HTR-8/SVneo (cell line): ENCODE measurements around the gene BRAT1.

Experiments used
- DNase-seq: peaks from one replicate; pipeline ENCODE4 v3.0.0; 2011; ENCODE audit warnings: low spot score, mixed read lengths; ENCODE audit not compliant: insufficient read length
- FAIRE-seq: peaks from 2 replicates; lab custom pipeline; 2011; peaks lifted over from hg19 to GRCh38; lab: Jason Lieb, UNC

BRAT1 gene

DNA sequence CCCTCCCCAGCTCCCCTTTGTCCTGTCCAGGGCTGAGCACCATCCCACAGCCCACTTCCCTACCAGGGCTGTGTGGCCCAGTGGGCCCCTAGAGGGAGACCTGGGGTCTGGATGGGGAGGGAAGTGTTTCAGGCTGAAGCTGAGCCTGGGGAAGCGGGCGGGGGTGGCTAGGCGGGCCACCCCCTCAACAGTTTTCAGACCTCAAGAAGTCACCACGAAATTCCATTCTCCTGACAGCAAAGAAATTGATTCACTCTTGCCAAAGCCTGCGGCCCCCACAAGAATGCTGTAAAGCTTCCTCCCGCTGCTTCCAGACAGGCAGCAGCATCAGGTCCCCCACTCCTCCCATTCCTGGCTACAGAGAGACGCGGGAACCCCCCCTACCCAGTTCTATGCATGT is 38.3 kb downstream of the BRAT1 start:
- FAIRE-seq (peak; percentile 96), DNase-seq (peak; percentile 95)

DNA sequence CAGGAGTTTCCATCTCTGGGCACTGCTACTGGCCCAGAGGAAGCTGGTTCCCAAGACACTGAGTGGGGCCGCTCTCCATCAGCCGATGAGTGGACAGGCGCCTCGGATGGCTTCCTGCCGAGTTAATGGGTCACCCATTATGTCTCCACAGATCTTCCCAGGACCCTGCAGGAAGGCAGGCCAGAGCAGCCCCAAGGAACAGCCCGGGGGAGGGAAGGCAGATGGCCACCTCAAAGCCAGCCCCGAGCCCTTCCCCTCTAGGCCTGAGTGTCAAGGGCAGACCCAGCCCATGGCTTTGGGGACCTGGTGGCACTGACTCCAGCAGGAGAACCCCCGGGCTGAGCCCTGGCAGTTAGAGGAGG is 39.1 kb downstream of the BRAT1 start:
- no peak for DNase-seq
- FAIRE-seq, result peak; percentile 33

DNA sequence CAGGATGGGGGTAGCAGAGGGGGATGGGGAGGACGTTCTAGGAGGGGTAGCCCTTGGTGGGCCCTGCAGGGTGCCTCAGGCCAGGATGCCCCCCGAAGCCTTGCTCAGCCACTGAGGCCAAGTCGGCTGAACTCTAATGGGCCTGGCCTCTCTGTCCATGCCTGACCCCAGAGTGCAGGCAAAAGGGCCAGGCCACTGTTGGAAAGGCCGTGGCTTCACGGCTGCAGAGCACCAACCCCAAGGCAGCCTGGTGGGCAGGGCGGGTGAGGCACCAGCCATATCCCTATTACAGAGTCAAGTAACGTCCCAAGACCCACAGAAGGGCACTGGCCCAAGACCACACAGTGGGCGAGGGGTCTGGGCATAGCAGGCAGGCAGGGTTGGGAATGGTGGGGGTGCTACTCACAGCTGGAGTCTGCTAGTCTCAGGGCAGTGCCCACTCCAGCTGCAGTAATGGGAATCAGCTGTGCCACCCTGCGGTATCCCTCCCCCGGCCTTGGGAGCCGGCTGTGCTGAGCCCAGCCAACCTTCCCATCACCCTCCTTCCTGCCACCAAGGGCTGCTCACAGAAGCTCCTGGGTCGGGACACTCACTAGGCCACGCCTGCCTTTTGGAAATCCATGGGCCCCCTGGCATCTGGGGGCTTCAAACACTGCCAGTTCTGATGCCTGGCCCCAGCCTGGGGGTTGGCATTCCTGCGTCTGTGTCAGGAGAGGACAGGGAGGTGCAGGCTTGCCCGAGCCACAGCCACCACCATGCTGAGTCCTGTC is 39.7 kb downstream of the BRAT1 start:
- FAIRE-seq (no peak), DNase-seq (no peak)

DNA sequence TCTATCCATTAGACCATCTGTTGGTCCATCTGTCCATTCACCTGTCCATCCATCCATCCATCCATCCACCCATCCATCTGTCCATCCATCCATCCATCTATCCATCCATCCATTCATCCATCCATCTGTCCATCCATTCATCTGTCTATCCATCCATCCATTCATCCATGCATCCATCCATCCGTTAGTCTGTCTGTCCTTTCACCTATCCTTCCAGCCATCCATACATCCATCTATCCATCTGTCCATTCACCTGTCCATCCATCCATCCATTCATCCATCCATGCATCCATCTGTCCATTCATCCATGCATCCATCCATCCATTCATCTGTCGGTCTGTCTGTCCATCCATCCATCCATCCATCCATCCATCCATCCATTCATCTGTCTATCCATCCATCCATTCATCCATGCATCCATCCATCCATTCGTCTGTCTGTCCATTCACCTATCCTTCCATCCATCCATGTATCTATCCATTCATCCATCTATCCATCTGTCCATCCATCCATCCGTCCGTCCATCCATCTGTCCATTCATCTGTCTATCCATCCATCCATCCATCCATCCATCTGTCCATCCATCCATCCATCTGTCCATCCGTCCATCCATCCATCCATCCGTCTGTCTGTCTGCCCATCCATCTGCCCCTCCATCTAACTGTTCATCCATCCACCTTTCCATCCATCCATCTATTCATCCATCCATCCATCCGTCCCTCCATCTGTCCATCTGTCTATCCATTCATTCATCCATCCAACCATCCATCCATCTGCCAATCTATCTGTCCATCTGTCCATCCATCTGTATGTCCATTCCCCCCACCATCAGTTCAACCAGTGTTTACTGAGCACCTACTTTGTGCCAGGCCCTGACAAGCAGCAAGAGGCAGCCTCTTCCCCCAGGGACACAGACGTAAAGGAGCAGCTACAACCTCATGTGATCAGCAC is 40.6 kb downstream of the BRAT1 start:
- peak; percentile 99 for FAIRE-seq

DNA sequence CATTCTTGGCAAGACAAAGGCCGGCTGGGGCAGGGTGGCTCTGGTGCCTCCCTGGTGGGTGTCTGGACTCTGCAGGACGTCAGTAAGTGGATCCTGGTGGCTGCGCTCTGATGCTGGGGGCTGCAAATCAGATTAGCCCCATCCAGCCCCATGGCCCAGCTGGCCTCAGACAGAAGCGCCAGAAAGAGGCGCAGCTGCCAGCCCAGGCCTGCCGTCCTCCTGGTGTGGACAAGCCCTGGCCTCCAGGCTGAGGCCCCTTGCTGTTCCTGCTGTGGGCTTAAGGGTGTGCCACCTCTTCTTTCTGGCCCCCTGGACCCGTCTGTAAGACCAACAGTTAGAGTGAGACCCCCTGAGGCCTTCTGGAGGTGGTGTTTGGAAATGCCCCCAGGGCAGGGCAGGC is 41.6 kb downstream of the BRAT1 start:
- FAIRE-seq (no peak), DNase-seq (no peak)

More for the DNA sequence above, 40.6 kb downstream of the BRAT1 start:
- DNase-seq, result no peak

DNA sequence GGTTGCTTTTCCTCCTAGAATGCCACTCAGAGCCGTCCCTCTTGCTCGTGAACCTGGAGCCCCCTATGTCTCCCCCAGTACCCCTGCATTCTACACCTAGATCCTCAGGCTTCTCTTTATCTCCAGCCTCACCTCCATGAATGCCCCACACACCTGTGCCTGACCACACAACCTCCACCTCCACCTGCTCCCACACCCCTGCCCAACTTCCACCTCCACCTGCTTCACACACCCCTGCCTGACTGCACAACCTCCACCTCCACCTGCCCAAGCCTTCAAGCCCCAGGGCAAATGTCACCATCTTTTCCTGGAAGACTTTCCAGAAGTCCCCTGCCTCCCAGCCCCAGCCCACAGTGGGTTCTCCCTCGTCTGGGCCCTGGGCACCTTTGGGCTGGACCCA is 42.6 kb downstream of the BRAT1 start:
- DNase-seq, result no peak
- FAIRE-seq, result peak; percentile 31

DNA sequence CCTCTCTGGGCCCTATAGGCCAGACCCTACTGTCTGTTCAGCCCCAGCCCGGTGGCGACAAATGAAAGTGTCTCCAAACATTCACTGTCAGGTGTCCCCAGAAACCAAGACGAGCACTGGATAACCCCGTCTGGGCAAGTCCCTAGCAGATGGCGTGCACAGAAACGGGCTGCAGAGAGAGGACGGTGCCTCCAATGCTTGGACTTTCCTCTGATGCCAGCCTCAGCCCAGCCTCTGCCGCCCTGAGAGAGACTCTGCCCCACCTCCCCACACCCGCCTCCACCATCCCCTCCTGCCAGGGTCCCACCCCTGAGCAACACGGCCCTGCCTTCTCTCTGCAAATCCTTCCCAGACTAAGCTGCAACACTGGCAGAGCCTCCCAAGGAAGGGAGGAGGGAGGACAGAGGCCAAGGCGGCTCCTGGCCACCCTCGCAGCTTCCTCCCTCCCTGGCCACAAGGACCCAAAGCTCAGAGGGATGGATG is 43.1 kb downstream of the BRAT1 start:
- peak; percentile 48 for FAIRE-seq

DNA sequence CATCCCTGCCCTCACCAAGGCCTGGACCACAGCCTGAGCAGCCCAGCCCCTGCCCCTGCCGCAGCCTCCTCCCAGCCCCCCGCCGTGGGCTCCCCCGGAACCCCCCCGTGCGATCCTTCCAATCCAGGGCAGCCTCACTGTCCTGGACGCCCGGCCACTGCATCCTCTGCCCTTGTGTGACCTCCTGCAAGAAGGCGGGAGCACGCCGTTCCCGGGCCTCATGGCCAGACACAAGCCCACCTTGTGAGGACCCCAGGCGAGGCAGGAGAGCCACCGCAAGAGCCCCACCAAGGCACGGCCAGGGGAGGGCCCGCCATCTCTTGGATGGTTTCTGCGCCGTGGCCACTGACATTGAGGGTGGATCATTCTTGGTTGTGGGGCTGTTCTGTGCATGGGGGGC is 43.6 kb downstream of the BRAT1 start:
- FAIRE-seq (no peak), DNase-seq (no peak)

More for the DNA sequence above, 43.1 kb downstream of the BRAT1 start:
- DNase-seq, result no peak

DNA sequence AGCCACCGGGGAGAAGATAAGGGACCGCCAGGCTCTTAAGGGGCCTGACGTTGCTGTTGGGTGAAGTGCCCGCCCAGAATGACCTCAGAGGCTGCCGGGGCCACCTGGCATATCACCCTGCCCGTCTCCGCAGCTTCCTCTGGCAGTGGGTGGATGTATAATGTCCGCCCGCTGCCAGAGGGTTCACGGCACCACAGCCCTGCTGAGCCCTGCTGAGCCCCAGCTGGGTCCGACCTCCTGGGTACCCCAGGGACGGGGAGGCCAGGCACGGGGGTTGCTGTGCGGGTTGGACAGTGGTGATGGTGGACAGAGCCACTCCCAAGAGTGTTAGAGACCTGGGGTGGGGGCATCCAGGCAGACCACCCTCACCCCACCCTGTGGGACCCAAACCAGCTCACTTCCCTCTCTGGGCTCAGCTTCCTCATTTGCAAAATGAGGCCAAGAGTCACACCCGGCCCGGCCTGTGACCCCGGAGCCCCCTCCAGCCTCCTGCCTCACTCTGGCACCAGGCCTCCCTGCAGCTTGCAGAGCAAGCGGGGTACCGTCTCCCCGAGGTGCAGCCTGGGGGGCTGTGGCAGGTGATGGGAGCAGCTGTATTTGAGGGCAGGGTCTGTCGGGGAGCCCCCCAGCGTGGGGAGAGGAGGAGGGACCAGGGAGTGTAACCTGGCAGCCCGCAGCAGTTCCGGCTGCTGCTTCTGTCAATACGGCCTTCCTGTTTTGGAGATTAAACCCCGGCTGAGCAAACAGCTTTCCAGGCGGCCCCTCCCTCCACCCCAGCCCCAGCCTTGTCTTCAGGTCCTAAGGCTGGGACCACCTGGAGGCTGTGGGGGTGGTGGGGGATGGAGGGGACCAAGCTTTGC is 44.2 kb downstream of the BRAT1 start:
- FAIRE-seq, result no peak
- DNase-seq, result no peak

DNA sequence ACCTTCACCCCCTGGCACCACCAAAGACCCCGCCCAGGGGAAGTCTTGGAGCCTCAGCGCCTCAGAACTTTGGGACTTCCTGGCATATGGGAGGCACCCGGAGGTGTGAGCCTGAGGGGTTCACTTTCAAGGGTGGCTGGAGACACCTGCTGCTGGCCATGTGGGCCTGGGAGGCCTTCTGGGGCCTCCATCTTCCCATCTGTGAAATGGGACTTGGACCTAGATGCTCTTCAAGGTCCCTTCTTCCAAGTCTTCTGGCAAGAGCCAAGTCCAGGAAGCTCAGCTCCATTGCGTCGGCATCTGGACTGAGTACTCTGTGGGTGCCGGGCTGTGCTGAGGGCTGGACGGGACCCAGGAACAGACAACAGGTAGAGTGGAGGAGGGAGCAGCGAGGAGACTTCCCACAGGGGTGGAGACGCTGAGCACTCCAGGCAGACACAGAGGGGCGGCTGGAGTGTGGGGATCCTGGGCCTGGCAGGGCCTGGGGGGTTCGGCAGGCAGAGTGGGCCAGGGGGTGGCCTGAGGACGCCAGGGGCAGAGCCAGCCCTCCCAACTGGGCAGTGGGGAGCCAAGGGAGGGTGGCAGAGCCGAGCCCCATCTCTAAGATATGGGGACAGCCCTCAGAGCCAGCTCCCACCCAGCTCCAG is 45.1 kb downstream of the BRAT1 start:
- FAIRE-seq (no peak), DNase-seq (no peak)

DNA sequence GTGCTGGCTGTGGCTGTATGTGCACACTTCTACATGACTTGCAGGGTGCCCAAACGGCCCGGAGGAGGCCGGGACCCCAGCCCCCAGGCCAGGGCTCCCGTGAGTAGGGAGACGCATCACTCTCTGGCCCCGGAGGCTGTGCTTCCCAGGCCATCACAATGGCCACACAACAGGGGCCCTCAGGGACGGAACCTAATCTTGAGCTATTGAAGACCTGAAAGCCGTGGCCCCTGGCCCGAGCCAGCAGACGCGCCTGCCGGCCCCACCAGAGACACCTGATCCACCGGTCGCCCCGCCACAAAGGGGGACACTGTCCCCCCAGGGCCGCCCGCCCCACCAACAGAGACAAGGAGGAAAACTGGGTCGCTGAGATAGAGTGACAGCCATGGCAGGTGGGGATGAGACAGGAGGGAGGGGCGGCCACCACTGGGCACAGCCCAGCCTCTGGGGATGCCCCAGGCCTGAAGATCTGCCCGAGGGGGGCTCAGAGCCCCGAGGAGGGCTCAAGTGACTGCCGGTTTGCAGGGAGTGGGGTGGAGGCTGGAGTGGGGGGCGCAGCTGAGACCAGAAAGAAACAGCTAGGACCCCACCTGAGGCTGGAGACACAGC is 45.9 kb downstream of the BRAT1 start:
- no peak for FAIRE-seq
- no peak for DNase-seq

DNA sequence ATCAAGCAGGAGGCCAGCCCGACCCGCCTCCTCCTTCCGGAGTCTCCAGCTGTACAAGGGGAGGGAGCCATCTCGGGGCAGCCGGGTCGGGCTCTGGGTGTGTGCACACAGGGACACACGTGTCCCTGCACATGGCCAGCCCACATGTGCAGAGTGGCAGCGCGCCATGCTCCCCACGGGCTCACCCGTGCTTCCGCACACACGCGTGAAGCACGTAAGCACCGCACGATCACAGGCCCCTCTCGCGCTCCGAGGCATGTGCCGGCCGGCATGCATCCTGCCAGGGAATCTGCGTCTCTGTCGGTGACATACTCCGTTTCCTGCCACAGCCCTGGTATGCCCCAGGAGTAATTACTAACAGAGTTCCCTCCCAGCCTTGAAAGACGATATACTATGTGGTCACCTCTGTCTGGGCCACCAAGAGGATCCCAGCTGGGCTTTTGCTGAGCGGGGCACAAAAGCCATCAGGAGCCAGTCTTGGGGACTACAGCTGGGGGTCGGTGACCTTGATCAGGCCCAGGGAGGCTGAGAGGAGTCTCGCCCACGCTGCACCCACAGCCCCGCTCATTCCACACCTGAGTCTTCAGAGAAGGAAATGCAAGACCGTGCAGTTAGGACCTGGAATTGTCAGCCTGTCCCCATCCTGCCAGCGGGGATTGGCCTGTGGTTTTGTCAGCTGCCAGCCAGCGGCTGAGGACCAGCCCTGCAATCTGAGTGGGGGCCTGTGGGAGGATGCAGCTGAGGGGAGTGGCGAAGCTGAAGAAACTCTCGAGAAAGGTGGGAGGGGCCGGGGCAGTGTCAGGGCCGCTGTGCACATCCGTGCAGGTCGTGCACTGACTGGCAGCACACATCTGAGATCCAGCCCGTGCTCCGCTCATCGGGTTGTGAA is 46.8 kb downstream of the BRAT1 start:
- DNase-seq, result no peak
- peak; percentile 73 for FAIRE-seq

DNA sequence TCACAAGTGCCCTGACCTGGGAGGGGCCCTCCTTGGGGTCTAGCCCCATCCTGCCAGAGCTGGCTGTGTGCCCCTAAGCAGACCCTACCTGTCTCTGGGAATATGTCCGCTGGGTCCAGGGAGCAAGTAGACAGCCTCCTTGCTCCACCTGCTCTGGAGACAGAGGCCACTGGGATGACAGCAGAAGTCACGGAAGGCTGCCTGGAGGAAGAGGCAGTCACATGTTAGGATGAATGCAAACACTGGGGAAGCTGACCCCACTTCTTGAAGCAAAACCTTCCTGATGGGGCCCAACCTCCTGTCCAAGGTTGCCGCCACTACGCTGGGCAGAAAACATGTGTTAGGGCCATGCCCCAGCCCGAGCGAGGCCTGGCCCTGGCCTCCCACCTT is 47.4 kb downstream of the BRAT1 start:
- FAIRE-seq (no peak), DNase-seq (no peak)

DNA sequence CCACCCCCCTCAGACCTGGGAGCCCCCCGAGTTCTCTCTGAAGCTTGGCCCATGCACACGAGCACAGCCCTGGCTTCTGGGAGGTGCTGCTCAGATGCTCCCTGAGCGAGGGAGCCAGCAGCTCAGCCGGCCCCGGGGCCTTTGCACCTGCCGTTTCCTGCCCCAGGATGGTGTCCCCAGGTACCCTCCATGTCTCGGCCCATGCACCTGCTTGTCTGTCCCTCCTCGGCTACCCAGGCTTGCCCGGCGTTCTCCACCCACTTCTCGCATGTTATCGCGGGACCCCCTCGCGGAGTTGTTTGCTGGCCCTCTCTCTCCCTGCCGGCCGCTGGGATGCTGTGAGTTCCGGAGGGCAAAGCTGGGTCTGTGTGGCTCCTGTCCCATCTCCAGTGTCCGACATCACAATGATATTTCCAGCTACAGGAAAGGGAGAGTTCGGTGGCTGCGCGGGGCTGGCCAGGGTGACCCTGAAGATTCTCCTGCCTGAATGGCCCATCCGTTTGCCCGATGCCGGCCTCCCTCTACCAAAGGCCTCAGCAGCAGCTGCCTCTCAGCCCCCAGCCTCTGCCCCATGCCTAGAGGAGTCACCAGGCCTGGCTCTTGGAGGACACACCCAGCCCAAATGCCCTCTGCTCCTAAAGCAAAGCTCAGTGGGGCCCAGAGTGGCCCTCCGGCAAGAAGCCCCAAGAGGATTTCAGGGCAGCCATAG is 48.0 kb downstream of the BRAT1 start:
- FAIRE-seq (no peak), DNase-seq (no peak)

DNA sequence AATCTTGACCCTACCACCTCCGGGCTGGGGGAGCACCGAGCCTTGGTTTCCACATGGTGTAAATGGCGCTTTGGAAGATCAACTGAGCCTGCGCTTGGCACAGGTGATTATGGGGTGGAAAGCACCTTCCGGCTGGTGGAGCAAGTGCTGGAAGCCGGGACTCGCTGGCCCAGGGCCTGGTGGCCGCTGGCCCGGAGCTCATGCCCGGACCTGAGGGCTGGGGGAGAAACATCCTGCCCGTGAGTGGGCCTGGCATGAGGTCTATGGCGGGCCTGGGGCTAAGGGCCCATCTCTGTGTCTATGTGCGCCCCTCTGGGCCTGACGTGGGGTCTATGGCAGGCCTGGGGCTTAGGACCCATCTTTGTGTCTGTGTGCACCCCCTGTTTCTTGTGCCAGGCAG is 49.9 kb downstream of the BRAT1 start:
- no peak for DNase-seq

DNA sequence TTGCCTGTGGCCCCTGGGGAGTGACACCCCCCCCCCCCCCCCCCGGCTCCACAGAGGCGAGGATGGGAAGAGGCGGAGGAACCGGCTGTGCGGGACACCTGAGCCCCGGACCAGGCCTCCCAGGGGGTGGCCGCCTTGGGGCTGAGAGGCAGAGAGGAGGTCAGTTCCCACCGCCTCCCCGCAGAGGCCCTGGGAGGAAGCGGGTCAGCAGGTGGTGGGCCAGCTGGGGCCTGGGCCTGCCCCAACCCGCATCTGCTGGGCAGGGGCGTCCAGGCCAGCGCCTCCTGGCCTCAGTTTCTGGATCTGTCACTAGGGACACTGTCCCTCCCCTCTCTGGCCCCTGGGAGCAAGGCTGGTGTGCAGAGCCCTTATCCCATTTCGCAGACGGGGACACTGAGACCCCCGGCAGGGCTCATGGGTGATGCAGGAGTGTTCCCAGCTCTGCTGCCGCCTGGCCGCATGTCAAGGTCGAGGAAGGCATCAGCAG is 50.4 kb downstream of the BRAT1 start:
- FAIRE-seq, result no peak
- no peak for DNase-seq

More for the DNA sequence above, 49.9 kb downstream of the BRAT1 start:
- no peak for FAIRE-seq

DNA sequence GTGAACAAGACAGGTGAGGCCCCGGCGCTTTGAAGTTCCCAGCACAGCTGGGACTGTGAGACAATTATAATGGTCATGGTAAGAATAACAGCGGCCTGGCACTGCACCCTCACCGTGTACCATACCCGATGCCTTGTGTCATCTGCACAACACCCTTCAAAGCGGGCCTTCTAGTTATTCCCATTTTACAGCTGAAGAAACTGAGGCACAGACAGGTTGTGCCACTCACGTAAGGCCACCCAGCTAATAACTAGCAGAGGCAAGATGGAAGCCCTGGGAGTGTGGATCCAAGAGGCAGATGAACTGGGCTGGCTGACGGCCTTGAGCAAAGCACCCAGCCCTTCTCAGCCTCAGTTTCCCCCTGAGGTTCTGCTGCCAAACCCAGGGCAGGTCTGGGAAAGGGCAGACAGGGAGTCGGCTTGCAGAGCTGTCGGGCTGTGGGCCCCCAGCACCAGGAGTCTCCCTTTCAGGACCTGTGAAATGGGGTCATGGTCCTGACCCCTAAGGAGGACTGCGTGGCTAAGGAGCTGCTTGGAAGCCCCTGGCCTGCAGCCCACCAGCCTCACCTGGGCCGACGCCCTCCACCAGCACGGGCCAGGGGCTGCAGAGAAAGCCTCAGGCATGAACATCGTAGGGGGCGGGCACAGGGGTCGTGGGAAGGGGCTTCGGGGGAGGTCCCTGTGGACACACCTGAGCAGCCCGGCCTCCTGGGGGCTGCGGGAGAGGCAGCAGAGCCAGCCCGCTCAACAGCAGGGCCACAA is 51.0 kb downstream of the BRAT1 start:
- no peak for FAIRE-seq
- no peak for DNase-seq
